Uterus (tissue), 4 donors: ENCODE results near the gene IGF2. TPM values are rescaled to one million over a fixed set of nuclear protein-coding genes. Genes with fewer than 3 reads are reported as not detected.

ENCODE experiments used
- DNase-seq, 2 donors: peaks; one replicate each; pipeline ENCODE4 v3.0.0-alpha.2; 2019 to 2020
- H3K27ac ChIP-seq, 2 donors: fragments of 200-600 bp; sonication (generic); 1 replicate in 1 of 2; 2 replicates in 1 of 2; pipeline ENCODE4 v1.5.1; 2016 to 2018
- H3K27me3 ChIP-seq, 2 donors: fragments of 200-600 bp; sonication (generic); one replicate each; pipeline ENCODE4 v1.5.1; 2018 to 2019; ENCODE audit warnings: control low read depth in 1 of 2
- H3K36me3 ChIP-seq, 2 donors: fragments of 200-600 bp; sonication (generic); one replicate each; pipeline ENCODE4 v1.5.1; 2019; ENCODE audit warnings: control low read depth in 1 of 2
- H3K4me1 ChIP-seq, 2 donors: fragments of 200-600 bp; sonication (generic); one replicate each; pipeline ENCODE4 v1.5.1; 2018 to 2019; ENCODE audit warnings: control low read depth in 1 of 2
- H3K4me3 ChIP-seq, 2 donors: fragments of 200-600 bp; sonication (generic); 1 replicate in 1 of 2; 2 replicates in 1 of 2; pipeline ENCODE4 v1.5.1; 2018 to 2019; ENCODE audit warnings: mild to moderate bottlenecking in 1 of 2
- H3K9me3 ChIP-seq, 2 donors: fragments of 200-600 bp; sonication (generic); one replicate each; pipeline ENCODE4 v1.5.1; 2019; ENCODE audit warnings: control low read depth in 1 of 2
- CTCF ChIP-seq, 4 experiments: fragments of 200-600 bp in 2 of 4; fragments of 450-650 bp in 2 of 4; sonication (generic) in 2 of 4; IDR thresholded peaks; one replicate each; pipeline ENCODE4 v1.5.1; 2016 to 2019; ENCODE audit warnings: antibody characterized with exemption in 4 of 4, mild to moderate bottlenecking in 2 of 4, moderate library complexity in 1 of 4
- POLR2A ChIP-seq, 2 donors: fragments of 450-650 bp; IDR thresholded peaks; one replicate each; pipeline ENCODE4 v1.6.1; 2016; ENCODE audit warnings: antibody characterized with exemption in 2 of 2, mild to moderate bottlenecking in 1 of 2, moderate library complexity in 1 of 2
- intact Hi-C: fragments of 100-400 bp; cut with DNase I; formaldehyde crosslinking; loops from one replicate; pipeline ENCODE4 v1.15.1; 2023; ENCODE audit warnings: low total_unique reads
- total RNA-seq, 4 donors: library from RNA; depleted of rRNA in 3 of 4; stranded (reverse); fragments of >200 nt in 3 of 4; gene quantifications; one replicate each; pipeline versions ENCODE4 v1.1.0 to v1.2.4, GENCODE V29; 2014 to 2023
- donor health status: DM: yes; HTN: yes; CAD: no.

Gene IGF2
- total RNA-seq, 4 donors from 2014 or later, result 54.1 to 347 (median 188) TPM

GRCh38 chr11:2131371-2132236, 7.6 kb downstream of the IGF2 start:
- no peaks in the 10 kb centered on the region for H3K4me1 ChIP-seq

GRCh38 chr11:2130881-2131352, 8.3 kb downstream of the IGF2 start:
- Histone ChIP-seq H3K27ac (no peak overlapping the region), H3K4me3 (no peak overlapping the region), H3K36me3 (no peaks in the 10 kb centered on the region), H3K27me3 (no peaks in the 10 kb centered on the region), H3K9me3 (no peaks in the 10 kb centered on the region), H3K4me1 (no peaks in the 10 kb centered on the region)
- TF ChIP-seq POLR2A (IDR thresholded peaks at IDR 0.05), result no peak
- TF ChIP-seq CTCF (IDR thresholded peaks at IDR 0.05), result no peak
- no peak for DNase-seq
- intact Hi-C loops, result no loop called here

More at GRCh38 chr11:2131371-2132236, 7.6 kb downstream of the IGF2 start:
- intact Hi-C loops, result no loop called here
- H3K27ac ChIP-seq, result no peak overlapping the region
- no peak for DNase-seq
- H3K9me3 ChIP-seq, result no peaks in the 10 kb centered on the region
- no peaks in the 10 kb centered on the region for H3K27me3 ChIP-seq
- no peak overlapping the region for H3K4me3 ChIP-seq
- TF ChIP-seq POLR2A (IDR thresholded peaks at IDR 0.05) (no peak), CTCF (IDR thresholded peaks at IDR 0.05) (no peak)
- H3K36me3 ChIP-seq, result no peaks in the 10 kb centered on the region

- no peak overlapping the region for H3K27ac ChIP-seq
Measured at GRCh38 chr11:2129699-2130366, 9.4 kb downstream of the IGF2 start.

GRCh38 chr11:2129308-2129698, 9.9 kb downstream of the IGF2 start:
- Histone ChIP-seq H3K36me3 (no peaks in the 10 kb centered on the region), H3K4me1 (no peaks in the 10 kb centered on the region), H3K27ac (no peak overlapping the region), H3K4me3 (no peak overlapping the region), H3K27me3 (no peaks in the 10 kb centered on the region), H3K9me3 (no peaks in the 10 kb centered on the region)
- intact Hi-C loops, result no loop called here
- TF ChIP-seq CTCF (IDR thresholded peaks at IDR 0.05) (no peak), POLR2A (IDR thresholded peaks at IDR 0.05) (no peak)
- no peak for DNase-seq

More at GRCh38 chr11:2129699-2130366, 9.4 kb downstream of the IGF2 start:
- intact Hi-C loops, result no loop called here
- H3K27me3 ChIP-seq, result no peaks in the 10 kb centered on the region
- no peaks in the 10 kb centered on the region for H3K9me3 ChIP-seq
- H3K4me3 ChIP-seq, result no peak overlapping the region
- H3K4me1 ChIP-seq, result no peaks in the 10 kb centered on the region
- no peaks in the 10 kb centered on the region for H3K36me3 ChIP-seq
- DNase-seq, result no peak
- TF ChIP-seq CTCF (IDR thresholded peaks at IDR 0.05) (no peak), POLR2A (IDR thresholded peaks at IDR 0.05) (no peak)
